ENCODE data around the gene TBRG4.
"Not testable (repeated sequence)": the region's sequence is repeated elsewhere in the genome, so short reads cannot be mapped to it uniquely, and the experiment has no call there.

The TBRG4 gene

DNA sequence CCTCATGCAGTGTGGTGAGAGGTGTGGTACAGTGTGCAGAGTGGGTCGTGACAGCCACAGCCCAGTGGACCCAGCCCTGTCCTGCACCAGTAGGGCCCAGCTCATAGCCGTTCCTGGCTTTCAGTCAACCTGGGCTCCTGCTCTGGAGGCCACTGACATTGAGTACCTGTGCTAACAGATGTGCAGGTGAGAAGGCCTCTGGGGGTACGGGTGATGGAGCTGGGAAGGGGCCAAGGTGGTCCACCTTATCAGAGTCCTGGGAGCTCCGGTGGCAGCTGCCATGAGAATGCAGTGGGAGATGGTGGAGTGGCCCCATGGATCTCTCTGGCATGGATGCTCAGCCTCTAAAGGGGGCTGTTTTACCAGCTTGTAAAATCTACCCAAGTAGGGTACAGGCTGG lies 6.1 kb upstream of the TBRG4 start:
- DNase-seq (ENCODE audit: low read depth in 3 of 3) = no peak

DNA sequence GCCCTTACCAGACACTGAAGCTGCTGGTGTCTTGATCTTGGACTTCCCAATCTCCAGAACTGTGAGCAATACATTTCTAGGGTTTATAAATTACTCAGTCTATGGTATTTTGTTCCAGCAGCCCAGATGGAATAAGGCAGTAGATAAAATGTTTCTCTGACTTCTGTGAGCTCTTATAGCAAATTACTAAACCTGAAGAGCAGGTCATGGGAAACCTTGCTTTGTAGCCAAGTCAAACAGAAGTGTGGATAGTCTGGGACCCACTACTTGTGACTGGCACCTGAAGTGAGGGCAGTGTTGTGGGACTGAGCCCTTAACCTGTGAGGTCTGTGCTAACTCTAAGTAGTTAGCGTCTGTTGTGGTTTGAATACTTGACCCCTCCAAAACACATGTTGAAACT lies 4.6 kb upstream of the TBRG4 start:
- DNase-seq (ENCODE audit: low read depth in 3 of 3) = no peak

DNA sequence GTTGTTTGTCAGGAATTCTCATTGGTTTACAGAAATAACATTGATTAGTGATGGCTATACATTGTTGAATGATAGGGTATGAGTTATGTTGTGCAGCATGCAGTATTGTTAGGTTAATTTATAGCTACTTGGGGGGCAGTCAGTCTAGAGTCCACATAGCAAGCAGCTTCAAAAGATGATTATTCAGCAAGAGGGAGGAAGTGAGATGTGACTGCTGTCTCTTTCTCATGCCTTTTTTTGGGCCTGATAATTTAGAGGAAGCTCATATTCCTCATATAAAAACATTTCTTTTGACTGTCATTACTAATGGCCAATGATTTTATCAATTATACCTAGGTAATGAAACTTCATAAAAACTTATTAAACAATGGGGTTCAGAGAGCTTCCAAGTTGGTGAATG lies 3.4 kb upstream of the TBRG4 start:
- no peak for DNase-seq (ENCODE audit: low read depth in 3 of 3)

DNA sequence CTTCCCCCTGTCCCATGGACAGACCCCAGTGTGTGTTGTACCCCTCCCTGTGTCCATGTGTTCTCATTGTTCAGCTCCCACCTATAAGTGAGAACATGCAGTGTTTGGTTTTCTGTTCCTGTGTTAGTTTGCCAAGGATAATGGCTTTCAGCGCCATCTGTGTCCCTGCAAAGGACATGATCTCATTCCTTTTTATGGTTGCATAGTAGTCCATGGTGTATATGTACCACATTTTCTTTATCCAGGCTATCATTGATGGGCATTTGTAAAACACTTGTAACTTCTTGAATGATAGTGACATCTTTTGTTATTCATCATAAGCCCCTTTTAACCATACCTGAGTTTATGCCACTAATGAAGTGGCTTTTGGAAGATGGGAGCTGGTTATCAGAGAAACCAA lies 2.8 kb upstream of the TBRG4 start:
- DNase-seq (ENCODE audit: low read depth in 3 of 3) = not testable (repeated sequence)

DNA sequence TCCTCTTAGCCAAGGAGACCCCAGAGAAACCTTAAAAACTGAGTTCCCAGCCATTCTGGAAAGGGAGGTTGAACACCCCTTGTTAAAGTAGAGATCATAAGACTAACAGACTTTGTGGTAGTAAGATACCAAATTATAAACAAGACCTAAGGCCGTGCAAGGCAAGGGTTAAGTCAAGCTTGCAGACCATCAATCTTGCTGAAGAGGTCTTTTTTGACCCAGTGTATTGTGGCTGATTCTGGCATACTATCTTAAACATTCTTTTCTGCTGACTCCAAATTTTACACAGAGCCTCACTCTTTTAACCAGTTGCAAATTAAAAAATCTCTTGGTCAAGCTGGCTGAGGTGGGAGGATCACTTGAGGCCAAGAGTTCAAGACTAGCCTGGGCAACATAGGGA lies 1.2 kb upstream of the TBRG4 start:
- DNase-seq (ENCODE audit: low read depth in 3 of 3) = no peak

DNA sequence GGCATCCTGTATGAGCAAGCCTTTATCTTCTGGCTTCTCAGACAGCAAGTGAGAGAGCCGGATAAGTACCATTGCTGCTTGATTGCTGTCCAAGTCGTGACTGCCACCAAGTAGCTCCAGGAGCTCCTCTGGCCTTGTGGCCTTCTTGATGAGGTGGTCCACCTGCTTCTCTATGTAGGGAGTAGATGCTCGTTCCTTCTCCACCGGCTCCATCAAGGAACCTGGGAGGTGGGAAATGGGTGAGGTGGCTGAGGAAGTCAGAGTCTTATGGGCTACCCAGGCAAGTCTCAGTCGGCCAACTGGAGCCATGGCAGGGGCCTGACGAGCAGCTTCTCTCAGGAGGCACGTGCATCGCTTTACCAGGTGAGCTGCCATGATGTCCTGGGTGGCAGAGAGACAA lies 2.6 kb downstream of the TBRG4 start:
- no peak for DNase-seq (ENCODE audit: low read depth in 3 of 3)

DNA sequence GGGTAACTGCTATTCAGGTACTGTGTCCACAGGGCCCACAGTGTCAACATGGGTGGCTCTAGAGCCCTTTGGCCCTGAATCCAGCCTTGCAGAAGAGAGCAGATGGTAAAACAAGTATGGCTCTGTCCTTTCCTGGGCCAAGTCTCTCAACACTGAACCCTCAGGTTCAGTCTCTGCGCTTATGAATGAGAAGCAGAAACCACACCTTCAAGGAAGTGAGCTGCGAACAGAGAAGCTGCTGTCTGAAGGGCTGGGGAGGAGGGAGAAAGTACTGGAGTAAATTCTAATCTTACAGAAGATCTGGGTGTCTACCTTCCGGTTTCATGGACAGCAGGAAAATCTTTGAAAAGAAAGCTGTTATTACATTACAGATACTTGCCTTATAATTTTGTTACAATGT lies 4.1 kb downstream of the TBRG4 start:
- no peak for DNase-seq (ENCODE audit: low read depth in 3 of 3)

DNA sequence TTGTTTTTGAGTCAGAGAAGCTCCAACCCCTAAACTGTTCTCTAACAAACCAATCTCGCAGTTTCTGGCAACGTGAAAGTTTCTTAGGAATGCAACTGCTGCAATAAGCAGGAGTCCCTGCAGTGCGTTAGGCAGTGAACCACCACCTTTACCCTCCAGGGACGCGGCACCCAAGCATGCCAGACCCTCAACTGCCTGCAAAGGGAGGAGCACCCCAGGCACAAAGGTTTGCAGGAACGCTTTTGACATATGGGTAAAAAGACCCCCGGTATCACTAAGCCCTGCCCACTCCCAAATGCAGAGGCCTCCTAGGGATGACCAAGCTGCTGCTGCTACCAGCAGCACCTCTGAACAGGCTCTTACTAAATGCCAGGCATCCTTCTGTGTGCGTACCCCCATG lies 4.7 kb downstream of the TBRG4 start:
- no peak for DNase-seq (ENCODE audit: low read depth in 3 of 3)

DNA sequence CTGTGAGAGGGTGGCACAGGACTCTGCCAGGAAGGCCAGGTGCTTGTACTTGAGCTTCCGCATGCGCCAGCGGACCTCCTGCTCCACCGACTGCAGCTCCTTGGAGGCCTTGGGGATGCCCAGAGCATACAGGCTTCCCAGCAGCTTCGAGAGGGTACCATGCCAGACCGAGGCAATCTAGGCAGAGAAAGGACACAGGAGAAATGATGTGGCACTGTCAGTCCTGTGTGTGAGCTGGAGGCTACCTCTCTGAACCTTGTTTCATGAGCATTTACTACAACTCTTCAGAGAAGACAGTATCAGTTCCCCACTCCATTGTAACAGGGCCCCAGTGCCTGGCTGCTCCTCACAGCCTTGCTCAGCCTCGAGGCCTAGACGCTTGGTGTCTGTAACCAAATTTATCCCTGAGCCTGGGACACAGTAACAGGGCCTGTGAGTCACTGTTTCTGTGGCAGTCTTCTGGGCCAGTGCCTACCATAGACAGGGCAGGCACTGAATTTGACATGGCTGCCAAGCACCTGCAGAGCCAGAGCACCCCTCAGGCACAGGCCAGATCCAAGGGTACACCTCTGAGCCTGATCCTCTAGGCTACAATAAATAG lies 5.8 kb downstream of the TBRG4 start:
- DNase-seq (ENCODE audit: low read depth in 3 of 3) = no peak

DNA sequence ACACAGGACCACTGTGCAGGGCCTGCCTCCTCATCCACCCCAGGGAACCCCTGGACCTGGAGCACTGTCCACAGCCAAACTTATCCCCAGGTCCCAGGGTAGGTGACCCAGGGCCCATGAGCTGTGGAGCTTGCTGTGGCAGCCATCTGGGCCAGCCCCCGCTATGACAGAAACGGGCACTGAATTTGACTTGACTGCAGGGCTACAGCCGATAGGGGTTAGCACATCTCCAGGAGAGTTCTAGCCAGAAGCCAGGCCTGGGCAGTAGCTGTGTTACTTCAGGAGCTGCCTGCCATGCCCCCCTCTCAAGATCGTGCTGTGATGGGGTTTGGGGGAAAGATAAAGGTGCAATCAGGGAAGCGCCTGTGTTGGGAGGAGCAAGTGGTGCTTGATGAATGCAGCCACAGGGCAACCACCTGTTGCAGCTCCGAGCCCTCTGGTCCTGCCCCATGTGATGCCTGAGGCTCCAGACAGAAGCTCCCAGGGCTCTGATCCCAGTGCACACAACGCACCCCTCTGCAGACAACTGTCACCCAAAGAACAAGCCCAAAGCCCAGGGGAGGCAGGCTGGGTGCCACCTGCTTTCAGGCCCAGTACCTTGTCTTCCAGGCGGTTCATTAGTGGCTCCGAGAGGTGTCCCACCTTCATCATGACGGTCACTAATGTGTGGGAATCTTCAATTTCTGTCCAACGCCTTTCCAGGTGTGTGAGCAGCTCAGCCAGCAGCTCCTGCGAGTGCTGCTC lies 6.5 kb downstream of the TBRG4 start:
- no peak for DNase-seq (ENCODE audit: low read depth in 3 of 3)

DNA sequence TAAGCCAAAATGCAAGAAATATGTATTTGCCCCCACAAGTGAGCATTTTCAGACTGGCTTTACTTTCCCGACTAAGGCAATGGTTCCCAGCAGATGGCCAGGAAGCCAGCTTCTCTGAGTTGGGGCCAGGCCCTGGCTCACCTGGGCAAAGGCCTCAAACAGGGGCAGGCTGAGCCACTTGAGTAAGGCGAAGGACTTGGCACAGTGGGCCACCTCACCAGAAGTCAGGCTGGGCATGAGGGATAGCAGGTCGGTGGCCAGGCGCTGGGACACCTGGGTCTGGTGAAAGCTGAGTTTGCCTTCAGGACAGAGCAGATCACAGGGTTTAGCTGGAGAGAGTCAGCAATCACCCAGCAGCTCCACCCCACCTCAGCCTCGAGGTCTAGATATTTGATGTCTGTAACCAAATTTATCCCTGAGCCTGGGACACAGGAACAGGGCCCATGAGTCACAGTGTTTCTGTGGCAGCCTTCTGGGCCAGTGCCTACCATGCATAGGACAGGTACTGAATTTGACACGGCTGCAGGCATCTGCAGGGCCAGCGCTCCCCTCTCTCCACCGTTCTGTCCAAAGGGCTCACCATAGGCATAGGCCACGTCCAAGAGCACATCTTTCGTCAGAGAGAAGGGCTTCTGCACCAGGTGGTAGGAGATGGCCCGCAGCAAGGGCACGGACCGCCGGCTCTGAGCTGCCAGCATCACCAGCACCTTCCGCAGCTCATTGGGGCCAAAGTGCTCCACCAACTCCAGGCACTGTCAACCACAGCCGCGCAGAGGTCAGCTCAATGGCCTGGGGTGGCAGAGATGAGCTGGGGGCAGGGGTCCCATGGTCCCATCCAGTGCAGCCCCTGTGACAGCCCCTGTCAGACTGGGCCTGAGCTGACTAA lies 7.3 kb downstream of the TBRG4 start:
- DNase-seq (ENCODE audit: low read depth in 3 of 3) = no peak

DNA sequence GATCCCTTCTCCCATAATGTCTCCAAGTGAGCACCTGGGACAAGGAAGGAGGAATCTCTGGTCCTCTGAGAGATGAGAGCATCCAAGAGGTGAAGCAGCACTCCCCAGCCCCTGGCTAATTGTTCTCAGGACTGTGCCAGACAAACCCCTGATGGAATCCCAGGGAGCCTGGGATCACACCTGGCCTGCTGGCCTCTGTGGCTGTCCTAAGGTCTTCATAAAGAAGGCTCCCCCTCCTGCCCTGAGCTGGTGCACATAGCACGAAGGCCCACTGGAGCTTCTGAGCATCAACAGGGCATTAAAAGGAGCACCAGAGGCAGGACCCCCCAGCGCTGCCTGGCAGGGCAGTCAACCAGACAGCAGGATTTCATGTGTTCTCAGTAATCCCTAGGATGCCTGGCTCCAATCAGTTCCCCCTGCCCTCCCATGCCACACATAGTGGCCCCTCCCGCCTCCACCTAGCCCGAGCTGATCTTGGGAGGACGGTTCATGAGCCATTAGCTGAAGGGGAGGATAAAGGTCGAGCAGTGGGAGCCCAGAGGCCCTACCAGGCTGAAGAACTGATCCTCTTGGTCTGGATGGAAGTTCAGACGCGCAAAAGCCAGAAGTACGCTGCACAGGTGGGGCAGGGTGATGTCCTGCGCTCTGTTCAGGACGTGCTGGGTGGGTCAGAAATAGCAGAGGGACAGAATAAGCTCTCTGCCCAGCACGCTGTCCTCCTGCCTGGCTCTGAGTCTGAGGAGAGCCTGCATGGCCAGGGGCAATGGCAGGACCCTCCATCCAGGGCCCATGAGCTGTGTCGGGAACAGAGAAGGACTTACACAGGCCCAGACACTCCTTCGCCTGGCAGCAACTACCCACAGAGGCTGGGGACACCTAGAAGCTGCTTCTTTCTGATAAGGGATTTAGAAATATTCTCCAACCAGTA lies 8.4 kb downstream of the TBRG4 start:
- no peak for DNase-seq (ENCODE audit: low read depth in 3 of 3)

DNA sequence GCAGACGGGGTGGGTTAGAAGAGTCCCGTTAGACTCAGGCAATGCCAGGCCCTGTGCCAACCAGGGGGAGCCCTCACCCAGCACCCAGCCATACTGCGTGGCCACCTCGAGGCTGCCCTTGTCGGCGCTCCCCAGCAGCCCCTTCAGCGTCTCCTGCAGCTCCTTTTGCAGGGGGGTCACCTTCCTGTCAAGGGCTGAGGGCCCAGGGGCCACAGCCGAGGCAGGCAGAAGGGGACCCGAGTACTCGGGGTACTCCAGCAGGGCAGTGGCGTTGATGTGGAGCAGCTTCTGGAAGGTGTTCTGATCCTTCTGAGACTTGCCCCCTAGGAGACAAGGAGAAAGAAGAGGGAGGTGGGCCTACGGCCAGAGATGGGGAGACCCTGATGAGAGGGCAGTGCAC lies 9.7 kb downstream of the TBRG4 start:
- no peak for DNase-seq (ENCODE audit: low read depth in 3 of 3)

DNA sequence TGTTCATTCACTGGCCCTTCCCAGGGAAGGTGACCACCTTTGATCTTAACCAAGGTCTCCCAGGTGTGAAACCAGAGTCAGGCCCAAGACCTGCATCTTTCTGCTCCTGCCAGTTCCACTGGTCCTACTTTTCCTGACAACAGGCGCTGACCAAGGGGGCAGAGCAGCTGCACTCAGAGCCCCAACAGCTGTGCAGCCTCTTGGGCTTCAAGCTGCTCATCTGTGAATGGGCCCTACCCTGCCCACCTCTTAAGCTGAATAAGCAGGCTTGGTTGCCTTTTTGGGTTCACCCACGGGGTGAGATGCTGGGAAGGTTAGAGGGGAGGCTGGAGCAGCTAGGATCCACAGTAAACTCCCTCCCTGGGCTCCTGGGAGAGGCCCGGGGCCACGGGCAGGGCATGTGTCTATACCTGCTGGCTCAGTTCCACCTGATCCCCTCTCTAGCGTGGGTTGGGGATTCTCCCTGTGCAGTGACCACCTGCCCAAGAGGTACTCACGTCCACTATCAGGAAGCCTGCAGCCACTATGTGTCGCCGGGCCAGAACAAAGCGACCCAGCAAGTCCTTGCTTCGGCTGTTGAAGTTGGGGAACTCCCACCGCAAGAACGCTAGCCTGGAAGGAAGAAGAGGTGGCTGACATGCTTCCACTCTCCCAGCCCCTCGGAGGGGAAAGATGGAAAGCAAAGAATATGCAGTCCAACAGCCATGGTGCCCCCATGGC lies 10.6 kb downstream of the TBRG4 start:
- no peak for DNase-seq (ENCODE audit: low read depth in 3 of 3)

DNA sequence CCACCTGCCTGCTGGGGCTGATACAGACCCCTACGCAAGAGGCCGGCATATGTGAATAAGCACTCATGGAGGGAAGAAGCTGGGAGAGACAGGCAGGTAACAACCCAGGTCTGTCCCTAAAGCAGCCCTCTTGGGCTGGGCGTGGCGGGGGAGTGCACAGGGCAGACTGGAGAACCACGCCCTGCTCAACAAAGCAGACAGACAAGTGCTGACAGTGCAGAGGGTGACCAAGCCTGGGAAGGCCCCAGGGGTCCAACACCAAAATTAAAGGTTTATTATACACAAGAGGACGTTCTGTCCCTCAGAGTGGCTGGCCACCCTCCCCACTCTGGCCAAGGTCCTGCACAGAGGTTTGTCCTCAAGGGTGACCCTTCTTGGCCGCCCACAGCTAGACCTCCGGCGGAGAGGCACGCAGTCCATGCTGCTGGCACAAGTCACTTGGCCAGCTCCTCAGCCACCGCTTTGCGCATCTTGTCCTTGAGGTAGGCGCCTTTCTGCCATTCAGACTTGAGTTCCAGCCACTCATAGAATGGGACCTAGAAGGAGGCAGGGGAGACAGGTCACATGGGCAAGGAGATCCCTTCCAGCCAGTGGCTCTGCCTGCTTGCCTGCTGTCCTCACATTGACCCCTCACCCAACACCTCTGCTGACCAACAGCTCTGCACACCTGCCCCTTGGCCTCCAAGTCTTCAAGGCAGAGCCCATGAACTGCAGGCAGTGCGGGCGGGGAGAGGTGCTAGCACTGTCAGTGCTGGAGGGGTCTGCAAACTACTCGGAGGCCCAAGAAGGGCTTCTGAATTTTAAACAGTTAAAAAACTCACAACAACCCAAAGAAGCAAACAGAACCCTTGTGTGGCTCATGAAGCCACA lies 11.4 kb downstream of the TBRG4 start:
- no peak for DNase-seq (ENCODE audit: low read depth in 3 of 3)

DNA sequence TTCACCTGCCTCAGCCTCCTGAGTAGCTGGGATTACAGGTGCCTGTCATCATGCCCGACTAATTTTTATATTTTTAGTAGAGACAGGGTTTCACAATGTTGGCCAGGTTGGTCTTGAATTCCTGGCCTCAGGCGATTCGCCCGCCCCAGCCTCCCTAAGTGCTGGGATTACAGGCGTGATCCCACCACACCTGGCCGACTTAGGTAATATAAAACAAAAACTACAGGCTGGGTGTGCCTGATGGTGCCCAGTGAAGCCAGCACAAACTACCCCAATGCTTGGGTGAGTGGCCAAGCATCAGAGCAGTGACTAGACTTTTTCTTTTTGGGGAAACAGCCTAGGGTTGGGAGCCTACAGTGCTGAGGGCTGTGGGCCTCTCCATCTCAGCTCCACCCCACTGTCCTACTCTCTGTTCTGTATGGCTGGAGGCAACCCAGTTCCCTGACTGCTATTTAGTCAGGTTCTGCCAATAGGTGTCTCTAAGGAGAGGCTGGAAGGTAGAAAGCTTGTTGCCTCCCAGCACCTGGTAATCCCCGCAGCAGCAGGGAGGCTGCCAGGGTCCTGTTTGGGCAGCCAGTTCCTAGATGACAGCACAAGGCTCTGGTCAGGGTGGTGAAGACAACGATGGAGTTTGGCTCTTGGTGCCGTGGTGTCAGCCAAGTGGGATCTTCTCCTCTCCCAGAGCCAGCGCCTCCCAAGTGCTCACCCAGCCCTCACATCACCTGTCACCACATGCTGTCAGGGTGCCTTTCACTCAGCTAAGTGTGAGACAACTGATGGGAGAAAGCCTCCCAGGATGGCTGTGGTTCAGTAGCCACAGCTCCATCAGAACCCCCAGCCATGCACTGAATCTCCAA lies 12.3 kb downstream of the TBRG4 start:
- DNase-seq (ENCODE audit: low read depth in 3 of 3) = no peak

DNA sequence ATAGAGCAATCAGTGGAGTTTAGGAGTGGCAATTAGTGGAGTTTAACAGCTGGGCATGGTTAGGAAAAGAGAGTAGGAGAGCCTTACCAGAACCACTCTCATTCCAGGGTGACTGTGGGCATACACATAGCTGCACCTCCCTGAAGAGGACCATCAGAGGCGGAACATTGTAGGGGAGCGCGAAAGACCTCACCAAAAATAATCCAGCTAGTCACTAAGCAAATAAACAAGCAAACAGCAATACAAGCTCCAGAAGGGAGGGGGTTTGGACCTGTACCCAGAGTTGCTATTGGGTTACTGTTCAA lies 18.6 kb downstream of the TBRG4 start:
- DNase-seq (ENCODE audit: low read depth in 3 of 3) = no peak

DNA sequence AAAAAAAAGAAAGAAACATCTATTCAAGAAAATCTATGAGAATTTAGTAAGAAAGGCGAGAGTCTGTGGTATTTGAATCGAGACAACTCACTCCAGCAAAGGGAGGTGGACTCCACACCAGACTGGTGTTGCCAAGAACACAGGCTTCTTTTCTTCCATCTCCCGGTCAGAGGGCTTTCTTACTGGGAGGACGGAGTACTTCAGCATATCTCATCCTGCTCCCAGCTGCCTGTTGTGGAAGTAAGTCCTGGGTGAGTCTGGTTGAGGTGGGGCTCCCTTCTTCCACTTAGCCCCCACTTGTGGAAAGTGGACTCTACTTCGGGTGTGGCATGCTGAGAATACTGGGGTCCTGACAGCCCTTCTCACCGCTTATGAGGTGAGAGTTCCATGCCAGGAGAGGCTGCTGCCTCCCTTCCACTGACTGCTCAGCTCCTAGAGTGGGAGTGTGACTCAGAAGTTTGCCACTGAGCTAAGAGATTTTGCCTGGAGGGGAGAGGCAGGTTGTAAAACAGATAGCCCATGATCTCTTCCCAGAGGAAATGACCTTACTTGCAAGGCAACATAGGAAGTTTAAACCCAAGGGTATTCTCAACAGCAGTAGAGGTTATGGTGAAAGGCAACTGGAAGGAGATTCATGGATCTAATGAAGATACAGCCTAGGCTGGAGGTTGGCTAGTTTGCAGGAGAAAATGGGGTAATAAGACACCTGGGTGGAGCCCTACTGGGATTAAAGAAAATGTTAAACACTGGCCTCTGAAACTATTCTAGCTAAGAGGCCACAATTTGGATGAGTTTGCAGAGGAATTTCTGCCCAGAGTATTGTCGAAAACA lies 19.2 kb downstream of the TBRG4 start:
- DNase-seq (ENCODE audit: low read depth in 3 of 3) = no peak
